ENCODE measurements around the gene ZNF607. TPM values are rescaled to one million over a fixed set of nuclear protein-coding genes. Genes with fewer than 3 reads are reported as not detected.

ZNF607 gene
- total RNA-seq, 4 donors from 2014 or later, result 1.9 to 6.9 (median 6.7) TPM

GRCh38 chr19:37718304-37718703, 1.3 kb downstream of the ZNF607 start:
- 47 to 54% methylated on average over 10 of the region's 10 CpGs for WGBS, 2 donors
- intact Hi-C loops (cut with DNase I; ENCODE audit: low total_unique reads), result no loop called here
- no peak for DNase-seq (ENCODE audit: low spot score in 2 of 2)
- no peak overlapping the region for H3K4me3 ChIP-seq (ENCODE audit: low read depth, poor library complexity, severe bottlenecking)
- TF ChIP-seq CTCF (IDR thresholded peaks at IDR 0.05) (no peak), POLR2A (IDR thresholded peaks at IDR 0.05) (no peak)

GRCh38 chr19:37716140-37716539, 3.4 kb downstream of the ZNF607 start:
- DNase-seq (ENCODE audit: low spot score in 2 of 2), result no peak
- H3K4me3 ChIP-seq (ENCODE audit: low read depth, poor library complexity, severe bottlenecking), result no peak overlapping the region
- TF ChIP-seq CTCF (IDR thresholded peaks at IDR 0.05) (no peak), POLR2A (IDR thresholded peaks at IDR 0.05) (no peak)
- intact Hi-C loops (cut with DNase I; ENCODE audit: low total_unique reads), result no loop called here
- 98 to 100% methylated on average over 2 of the region's 2 CpGs for WGBS, 2 donors

- TF ChIP-seq POLR2A (IDR thresholded peaks at IDR 0.05) (no peak), CTCF (IDR thresholded peaks at IDR 0.05) (no peak)
- intact Hi-C loops (cut with DNase I; ENCODE audit: low total_unique reads), result no loop called here
- WGBS, 2 donors, result 93 to 94% methylated on average over 7 of the region's 7 CpGs
These were observed 13.4 kb downstream of the ZNF607 start for GRCh38 chr19:37706052-37706605.

GRCh38 chr19:37699057-37699456, 20.5 kb downstream of the ZNF607 start:
- WGBS, 2 donors, result 84 to 88% methylated on average over 5 of the region's 5 CpGs
- intact Hi-C loops (cut with DNase I; ENCODE audit: low total_unique reads), result no loop called here
- DNase-seq (ENCODE audit: low spot score in 2 of 2), result no peak
- TF ChIP-seq CTCF (IDR thresholded peaks at IDR 0.05), result no peak
- no peak for TF ChIP-seq POLR2A (IDR thresholded peaks at IDR 0.05)
- no peak overlapping the region for H3K4me3 ChIP-seq (ENCODE audit: low read depth, poor library complexity, severe bottlenecking)

More at GRCh38 chr19:37706052-37706605, 13.4 kb downstream of the ZNF607 start:
- H3K4me3 ChIP-seq (ENCODE audit: low read depth, poor library complexity, severe bottlenecking), result no peak overlapping the region
- no peak for DNase-seq (ENCODE audit: low spot score in 2 of 2)

GRCh38 chr19:37698216-37698615, 21.3 kb downstream of the ZNF607 start:
- DNase-seq (ENCODE audit: low spot score in 2 of 2), result no peak
- TF ChIP-seq POLR2A (IDR thresholded peaks at IDR 0.05) (no peak), CTCF (IDR thresholded peaks at IDR 0.05) (no peak)
- no peak overlapping the region for H3K4me3 ChIP-seq (ENCODE audit: low read depth, poor library complexity, severe bottlenecking)
- WGBS, 2 donors, result 89% methylated on average over 6 of the region's 6 CpGs
- intact Hi-C loops (cut with DNase I; ENCODE audit: low total_unique reads), result no loop called here

Data from lower leg skin (tissue), 4 donors.